Mucosa of rectum (tissue), 2 donors: ENCODE measurements around the gene TIPRL.

Source experiments
- H3K27ac ChIP-seq, 2 donors: one replicate each; pipeline ENCODE4 v1.7.0; 2013; ENCODE audit warnings: inconsistent platforms in 2 of 2, low read depth in 2 of 2, low read length in 2 of 2
- H3K27me3 ChIP-seq, 2 donors: one replicate each; pipeline ENCODE4 v1.7.0; 2013; ENCODE audit warnings: low read length in 2 of 2; ENCODE audit not compliant: control insufficient read depth in 2 of 2, insufficient read depth in 2 of 2
- H3K36me3 ChIP-seq, 2 donors: one replicate each; pipeline ENCODE4 v1.7.0; 2013; ENCODE audit warnings: low read length in 2 of 2; ENCODE audit not compliant: control insufficient read depth in 2 of 2, insufficient read depth in 2 of 2
- H3K4me1 ChIP-seq, 2 donors: one replicate each; pipeline ENCODE4 v1.7.0; 2013; ENCODE audit warnings: low read length in 2 of 2, mild to moderate bottlenecking in 1 of 2; ENCODE audit not compliant: control insufficient read depth in 2 of 2, insufficient read depth in 2 of 2
- H3K4me3 ChIP-seq, 2 donors: one replicate each; pipeline ENCODE4 v1.7.0; 2013; ENCODE audit warnings: low read length in 2 of 2
- H3K9ac ChIP-seq, 2 donors: one replicate each; pipeline ENCODE4 v1.7.0; 2013; ENCODE audit warnings: low read length in 2 of 2, low read depth in 1 of 2, mild to moderate bottlenecking in 1 of 2
- H3K9me3 ChIP-seq, 2 donors: one replicate each; pipeline ENCODE4 v1.7.0; 2013; ENCODE audit warnings: low read length in 2 of 2; ENCODE audit not compliant: control insufficient read depth in 2 of 2
- donor health status: healthy.
- donor health status: Normal muscosa, but diverticular disease.

Gene TIPRL

DNA sequence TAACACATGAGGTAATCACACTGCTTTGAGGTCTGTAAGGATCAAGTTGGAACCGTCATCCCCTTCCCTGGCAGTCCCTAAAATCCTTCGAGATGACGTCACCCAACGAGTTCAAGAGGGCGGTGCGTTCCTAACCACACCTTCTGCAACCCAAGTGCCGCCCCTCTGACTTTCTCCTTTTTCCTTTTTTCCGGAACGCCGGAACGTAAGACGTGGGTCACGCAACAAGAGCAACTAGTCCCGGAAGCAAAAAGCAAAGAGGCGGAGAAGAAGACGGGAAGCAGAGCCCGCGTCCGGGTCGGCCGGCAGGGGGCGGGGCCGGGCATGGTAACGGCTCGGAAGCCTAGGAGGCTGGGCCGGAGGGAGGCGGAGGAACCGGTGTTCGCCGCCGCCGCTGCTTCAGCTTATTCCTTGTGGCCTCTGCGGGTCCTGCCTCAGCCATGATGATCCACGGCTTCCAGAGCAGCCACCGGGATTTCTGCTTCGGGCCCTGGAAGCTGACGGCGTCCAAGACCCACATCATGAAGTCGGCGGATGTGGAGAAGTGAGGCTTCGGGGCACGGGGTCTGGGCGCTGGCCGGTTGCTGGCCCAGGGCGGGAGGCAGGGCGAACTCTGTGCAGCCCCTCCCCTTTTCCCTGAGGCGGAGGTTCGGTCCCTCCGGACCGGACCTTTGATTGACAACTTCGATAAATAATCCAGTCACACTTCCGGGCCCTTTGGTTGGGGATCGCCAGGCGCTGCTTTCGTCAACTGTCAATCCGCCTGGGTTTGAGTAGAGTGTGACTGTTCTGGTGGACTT is at the start of gene TIPRL:
TSS of gene TIPRL (plus strand) at position 325 of the 800 bp plus-strand sequence. CDS start at position 441, 116 bp downstream.
- Histone ChIP-seq H3K27me3 (no peaks in the 10 kb centered on the region), H3K9ac (peak within 1 kb of the TSS; percentile 86 to 96), H3K27ac (peak within 1 kb of the TSS; percentile 92 to 97), H3K9me3 (no peaks in the 10 kb centered on the region), H3K36me3 (peaks cover 0 to under 1% of the 10 kb centered on the region in 2 donors), H3K4me1 (peaks cover 6 to 7% of the 10 kb centered on the region in 2 donors), H3K4me3 (peak within 1 kb of the TSS; percentile 92 to 99)

DNA sequence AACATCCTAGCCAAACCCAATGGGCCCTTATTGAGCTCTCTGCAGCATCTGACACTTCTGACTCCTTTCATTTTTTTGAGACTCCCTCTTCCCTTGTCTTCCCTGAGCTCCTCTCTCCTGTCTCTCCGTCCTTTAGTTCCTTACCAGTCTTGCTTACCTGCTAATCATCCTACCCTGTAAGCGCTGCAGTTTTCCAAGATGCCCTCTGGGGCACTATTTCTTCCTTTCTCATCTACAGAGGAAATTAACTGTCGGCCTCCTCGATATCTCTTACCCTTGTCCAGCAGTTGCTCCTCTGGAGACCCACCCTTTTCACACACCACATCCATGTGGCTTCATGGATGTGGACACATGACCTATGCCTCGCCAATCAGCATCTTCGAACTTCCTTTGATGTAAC is 48.8 kb upstream of the TIPRL start:
- Histone ChIP-seq H3K9ac (no peak overlapping the region), H3K27me3 (peaks cover 0 to 3% of the 10 kb centered on the region in 2 donors), H3K27ac (no peak overlapping the region), H3K36me3 (no peaks in the 10 kb centered on the region), H3K4me3 (no peak overlapping the region), H3K9me3 (no peaks in the 10 kb centered on the region), H3K4me1 (peaks cover 0 to 13% of the 10 kb centered on the region in 2 donors)

DNA sequence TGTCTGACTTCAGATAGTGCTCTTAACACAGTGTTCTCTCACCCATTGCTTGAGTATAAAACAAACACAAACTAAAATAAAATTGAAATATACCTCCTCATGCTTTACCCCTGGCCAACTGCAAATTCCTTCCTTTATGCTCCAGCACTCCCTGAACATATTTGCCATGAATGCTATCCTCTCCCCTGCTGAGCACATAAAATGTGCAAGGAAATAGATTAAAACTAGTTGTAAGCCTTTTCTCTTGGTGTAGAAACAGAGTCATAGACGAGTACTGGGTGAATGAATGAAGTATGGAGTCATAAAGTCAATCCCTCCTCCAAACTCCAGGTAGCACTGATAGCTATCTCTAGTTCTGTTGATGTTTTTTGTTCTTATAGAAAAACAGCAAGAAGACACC is 44.6 kb upstream of the TIPRL start:
- peak overlapping the region in 1 of 2 donors; percentile 10 for H3K27ac ChIP-seq
- H3K36me3 ChIP-seq, result no peaks in the 10 kb centered on the region
- peaks cover 0 to 3% of the 10 kb centered on the region in 2 donors for H3K27me3 ChIP-seq
- no peaks in the 10 kb centered on the region for H3K9me3 ChIP-seq
- peaks cover 13 to 23% of the 10 kb centered on the region in 2 donors for H3K4me1 ChIP-seq
- no peak overlapping the region for H3K4me3 ChIP-seq
- H3K9ac ChIP-seq, result no peak overlapping the region

DNA sequence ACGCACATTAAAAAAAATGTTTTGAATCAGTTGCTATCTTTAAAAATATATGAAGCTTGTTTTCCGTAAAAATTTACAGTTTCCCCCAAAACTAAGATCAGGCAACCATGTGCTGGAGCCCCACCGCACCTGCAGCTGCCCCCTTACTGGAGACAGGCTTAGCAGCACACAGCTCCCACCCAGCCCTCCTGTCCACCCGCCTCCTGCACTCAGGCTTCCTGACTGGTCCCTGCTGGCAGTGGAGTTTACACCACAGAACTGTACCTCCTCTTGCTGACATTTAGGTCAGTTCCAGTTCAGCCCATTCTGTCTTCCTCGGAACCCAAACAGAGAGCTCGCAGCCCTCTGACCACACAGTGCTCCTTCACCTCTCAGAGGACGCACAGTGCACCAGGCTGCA is 44.1 kb upstream of the TIPRL start:
- Histone ChIP-seq H3K27ac (peak overlapping the region in 1 of 2 donors; percentile 10), H3K27me3 (peaks cover 0 to 3% of the 10 kb centered on the region in 2 donors), H3K4me3 (peak overlapping the region in 1 of 2 donors; percentile 13), H3K4me1 (peaks cover 13 to 23% of the 10 kb centered on the region in 2 donors), H3K9me3 (no peaks in the 10 kb centered on the region), H3K36me3 (no peaks in the 10 kb centered on the region), H3K9ac (no peak overlapping the region)

DNA sequence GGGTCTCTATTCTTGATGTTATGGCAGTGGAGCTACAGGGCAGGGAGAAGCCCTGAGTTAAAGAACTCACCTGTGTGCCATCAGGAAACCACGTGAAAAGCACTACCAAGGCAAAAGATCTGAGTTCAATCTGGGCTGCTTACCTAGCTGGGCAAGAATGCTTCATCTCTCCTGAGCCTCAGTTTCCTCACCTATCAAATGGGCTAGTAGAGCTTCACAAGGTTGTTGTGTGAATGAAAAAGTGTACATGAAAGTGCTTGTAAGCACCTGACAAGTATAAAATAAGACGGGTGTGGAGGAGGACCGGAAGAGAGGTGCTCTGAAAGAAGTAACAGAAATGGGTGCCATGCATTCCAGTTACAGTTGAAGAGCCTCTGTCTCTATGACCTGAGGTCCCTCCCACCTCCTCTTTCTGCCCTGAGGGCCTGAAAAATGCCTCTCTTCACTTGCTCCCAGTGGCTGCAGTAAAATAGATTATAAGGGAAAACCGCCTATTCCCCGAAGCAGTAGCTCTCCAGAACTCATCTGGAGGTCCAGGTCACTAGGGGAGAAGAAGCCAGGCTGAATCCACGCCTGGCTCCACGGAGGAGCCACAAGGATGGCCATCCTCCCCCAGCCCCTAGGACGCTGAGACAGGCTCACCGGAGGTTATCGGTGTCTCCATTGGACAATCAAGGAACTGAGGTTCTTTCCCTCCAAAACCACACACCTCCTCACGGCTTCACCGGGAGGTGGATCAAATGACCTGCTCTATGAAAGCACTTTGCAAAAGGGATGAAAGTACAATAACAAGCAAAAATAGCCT is 43.4 kb upstream of the TIPRL start:
- Histone ChIP-seq H3K4me1 (peaks cover 13 to 23% of the 10 kb centered on the region in 2 donors), H3K4me3 (peak overlapping the region; percentile 74 to 78), H3K27me3 (peaks cover 0 to 3% of the 10 kb centered on the region in 2 donors), H3K36me3 (no peaks in the 10 kb centered on the region), H3K9ac (peak overlapping the region in 1 of 2 donors; percentile 69), H3K27ac (no peak overlapping the region), H3K9me3 (no peaks in the 10 kb centered on the region)

DNA sequence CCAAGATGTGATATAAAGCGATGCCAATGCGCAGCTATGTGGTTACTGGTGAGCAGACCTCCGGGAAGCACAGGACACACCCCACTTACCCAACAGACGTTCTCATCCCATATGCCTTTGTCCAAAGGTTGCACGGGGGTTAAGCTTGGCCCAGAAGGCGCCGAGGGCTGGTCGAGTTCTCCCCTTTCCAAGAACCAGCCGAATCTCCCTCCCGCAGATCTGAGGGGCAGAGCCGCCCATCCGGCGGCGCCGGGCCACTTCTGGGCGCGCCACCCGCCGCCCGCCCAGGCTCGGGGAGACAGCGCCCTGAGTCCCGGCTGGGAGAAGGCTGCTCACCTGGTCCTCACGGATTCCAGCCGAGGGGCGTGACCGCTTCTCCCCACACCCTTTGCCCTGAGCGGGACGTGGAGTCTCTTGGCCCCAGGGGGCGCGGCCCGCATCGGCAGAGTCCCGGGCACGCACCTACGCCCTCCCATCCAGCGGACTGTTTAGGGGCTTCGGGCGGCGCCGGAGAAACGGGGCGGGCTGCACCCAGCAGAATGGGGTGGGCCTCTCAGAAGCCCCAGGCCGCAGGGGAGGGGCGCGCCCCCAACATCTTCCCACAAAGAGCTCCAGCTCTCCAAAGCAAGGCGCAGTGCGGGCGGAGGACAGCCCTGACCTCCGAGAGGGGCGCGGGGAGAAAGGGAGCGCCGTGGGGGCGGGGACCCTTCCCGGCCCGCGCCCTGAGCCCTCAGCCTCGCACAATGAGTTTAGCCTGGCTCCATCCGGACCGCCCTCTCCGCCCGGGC is 42.6 kb upstream of the TIPRL start:
- Histone ChIP-seq H3K4me1 (peaks cover 13 to 23% of the 10 kb centered on the region in 2 donors), H3K36me3 (no peaks in the 10 kb centered on the region), H3K4me3 (peak overlapping the region; percentile 74 to 78), H3K9ac (peak overlapping the region in 1 of 2 donors; percentile 69), H3K9me3 (no peaks in the 10 kb centered on the region), H3K27me3 (peaks cover 0 to 3% of the 10 kb centered on the region in 2 donors), H3K27ac (peak overlapping the region; percentile 32 to 61)

DNA sequence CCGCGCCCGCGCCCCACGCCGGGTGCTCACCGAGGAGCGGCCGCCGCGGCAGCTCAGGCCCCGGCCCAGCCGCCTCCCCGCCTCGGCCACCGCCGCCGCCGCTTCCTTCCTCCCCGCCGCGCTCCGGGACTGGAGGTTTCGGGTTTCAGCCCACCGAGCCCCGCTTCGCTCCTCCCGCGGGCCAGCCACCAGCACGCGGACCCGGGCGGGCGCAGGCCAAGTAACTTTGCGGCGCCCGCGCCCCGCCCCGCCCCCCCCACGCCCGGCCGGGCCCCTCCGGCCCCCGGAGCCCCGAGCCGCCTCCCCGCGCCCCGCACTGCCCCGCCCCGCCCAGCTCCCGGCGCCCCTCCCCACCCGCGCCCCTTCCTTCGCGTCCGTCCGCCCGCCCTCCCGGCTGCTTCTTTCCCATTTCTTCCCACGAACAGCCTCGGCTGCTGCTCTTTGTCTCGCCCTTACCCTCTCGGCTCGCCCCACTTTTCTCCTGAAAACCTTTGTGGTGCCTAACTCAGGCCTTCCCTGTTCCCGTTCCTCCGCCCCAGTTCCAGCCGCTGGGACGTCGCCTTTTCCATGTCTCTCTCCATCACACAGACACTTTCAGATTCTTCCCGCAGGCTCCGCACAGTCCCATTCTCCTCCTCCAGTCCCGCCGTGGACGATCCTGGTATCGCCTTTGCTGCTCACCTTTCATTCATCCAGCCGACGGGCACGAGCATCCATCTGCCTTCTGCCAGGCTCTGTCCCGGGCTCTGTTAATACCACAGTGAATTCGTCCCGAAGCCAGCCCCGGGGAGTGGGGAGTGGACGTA is 41.9 kb upstream of the TIPRL start, which contains the start of gene GPR161:
TSS of gene GPR161 (minus strand) at position 222 of the 806 bp plus-strand sequence. CDS start 32,080 bp downstream, outside the sequence.
- Histone ChIP-seq H3K27ac (peak within 1 kb of the TSS; percentile 71 to 75), H3K4me3 (peak within 1 kb of the TSS; percentile 74 to 78), H3K27me3 (peaks cover 0 to 3% of the 10 kb centered on the region in 2 donors), H3K9ac (peak within 1 kb of the TSS; percentile 60 to 74), H3K36me3 (no peaks in the 10 kb centered on the region), H3K9me3 (no peaks in the 10 kb centered on the region), H3K4me1 (peaks cover 13 to 23% of the 10 kb centered on the region in 2 donors)

DNA sequence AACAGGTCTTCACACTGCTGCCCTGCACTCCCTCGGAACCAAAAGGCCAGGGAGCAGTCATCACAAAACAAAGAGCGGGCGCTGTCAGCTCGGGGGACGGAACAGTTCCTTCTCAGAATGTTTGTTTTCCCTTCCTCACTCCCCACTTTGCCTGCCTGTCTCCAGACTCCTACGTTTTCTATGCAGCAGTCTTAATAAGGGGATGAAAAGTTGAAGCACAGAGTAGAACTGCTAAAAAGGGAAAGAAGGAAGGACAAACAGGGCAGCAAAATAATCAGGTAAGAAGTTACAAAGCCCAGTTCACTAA is 41.3 kb upstream of the TIPRL start:
- H3K36me3 ChIP-seq, result no peaks in the 10 kb centered on the region
- peaks cover 0 to 3% of the 10 kb centered on the region in 2 donors for H3K27me3 ChIP-seq
- H3K4me3 ChIP-seq, result peak overlapping the region; percentile 71 to 77
- peak overlapping the region in 1 of 2 donors; percentile 74 for H3K9ac ChIP-seq
- peaks cover 13 to 23% of the 10 kb centered on the region in 2 donors for H3K4me1 ChIP-seq
- H3K9me3 ChIP-seq, result no peaks in the 10 kb centered on the region
- H3K27ac ChIP-seq, result peak overlapping the region; percentile 71 to 75

DNA sequence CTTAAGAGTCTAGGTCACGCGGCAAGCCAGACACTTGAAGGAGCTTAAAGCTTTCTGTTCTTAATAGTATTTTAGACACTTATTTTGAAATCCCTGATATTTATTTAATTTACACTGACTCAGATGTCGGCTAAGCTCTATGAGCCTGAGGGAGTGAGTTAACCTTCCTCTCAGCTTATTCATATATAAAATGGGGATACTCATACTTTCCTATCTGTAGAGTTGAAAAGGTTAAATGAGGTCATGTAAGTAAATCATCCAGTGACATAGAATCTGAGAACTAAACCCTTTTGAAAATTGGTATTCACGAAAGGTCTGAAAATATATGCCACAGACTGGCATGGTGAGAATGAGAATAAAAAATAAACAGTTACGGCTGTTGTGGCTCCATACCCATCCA is 40.6 kb upstream of the TIPRL start:
- Histone ChIP-seq H3K27ac (no peak overlapping the region), H3K27me3 (peaks cover 0 to 3% of the 10 kb centered on the region in 2 donors), H3K9ac (no peak overlapping the region), H3K9me3 (no peaks in the 10 kb centered on the region), H3K4me3 (no peak overlapping the region), H3K36me3 (no peaks in the 10 kb centered on the region), H3K4me1 (peaks cover 13 to 23% of the 10 kb centered on the region in 2 donors)
